Left ventricle myocardium superior (tissue), 1 donor: Measurements from ENCODE around the gene TMSB4X. TPM values are rescaled to one million over a fixed set of nuclear protein-coding genes. Genes with fewer than 3 reads are reported as not detected.
A peak's percentile ranks its signal among the peaks of the same experiment; 100 is the strongest.

Experiments
- ATAC-seq: fragments of 200-7000 bp; cut with Tn5 transposase; one replicate; pipeline ENCODE4 v1.9.1; 2020; ENCODE audit warnings: mild to moderate bottlenecking, moderate library complexity
- DNase-seq: peaks from one replicate; pipeline ENCODE4 v3.0.0-alpha.2; 2020
- intact Hi-C: fragments of 100-400 bp; cut with micrococcal nuclease; formaldehyde crosslinking; loops from one replicate; pipeline ENCODE4 v1.11.0; 2022
- total RNA-seq: library from RNA; stranded (reverse); fragmentation: NEBNext Ultra II Directional; extraction: Animal tissue kit (Norgen Biotek cat#: 25700); gene quantifications from one replicate; pipeline ENCODE4 v1.2.1, GENCODE V29; 2021
- donor health status: DM: no; HTN: yes; CAD: no; lungs with severe emphysema.

Gene TMSB4X
- total RNA-seq, 1 donor from 2014 or later = 942 TPM

- intact Hi-C loops = no loop called here
- DNase-seq = no peak
- ATAC-seq = no peak
Observed at GRCh38 chrX:12987340-12987739, 12.4 kb downstream of the TMSB4X start.

- intact Hi-C loops = no loop called here
- ATAC-seq (no peak), DNase-seq (no peak)
Observed at GRCh38 chrX:12987900-12988594, 13.1 kb downstream of the TMSB4X start.

- peak; percentile 60 for ATAC-seq
- intact Hi-C loops = no loop called here
Observed at GRCh38 chrX:12988797-12989196, 13.9 kb downstream of the TMSB4X start.

DNA sequence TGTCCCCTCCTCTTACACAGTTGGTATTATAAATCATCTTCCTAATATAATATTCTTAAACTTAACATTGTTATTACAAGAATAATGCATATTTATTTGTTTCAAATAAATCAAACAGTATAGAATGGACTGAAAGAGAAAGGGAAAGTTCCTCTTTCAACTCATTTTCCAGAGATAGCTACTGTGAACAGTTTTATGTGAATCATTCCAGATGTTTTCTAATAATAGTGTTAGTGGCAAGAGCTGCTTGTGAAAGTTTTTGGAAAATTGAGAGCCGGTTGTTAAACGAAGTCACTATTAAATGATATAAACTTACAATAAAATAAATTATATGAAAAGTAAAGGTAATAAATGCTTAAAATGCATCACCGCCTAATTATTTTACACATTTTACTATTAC, 14.6 kb downstream of the TMSB4X start:
- ATAC-seq (no peak), DNase-seq (no peak)
- intact Hi-C loops = no loop called here

More at GRCh38 chrX:12988797-12989196, 13.9 kb downstream of the TMSB4X start:
- no peak for DNase-seq

GRCh38 chrX:12991575-12991974, 16.7 kb downstream of the TMSB4X start:
- intact Hi-C loops = no loop called here
- DNase-seq (no peak), ATAC-seq (no peak)

DNA sequence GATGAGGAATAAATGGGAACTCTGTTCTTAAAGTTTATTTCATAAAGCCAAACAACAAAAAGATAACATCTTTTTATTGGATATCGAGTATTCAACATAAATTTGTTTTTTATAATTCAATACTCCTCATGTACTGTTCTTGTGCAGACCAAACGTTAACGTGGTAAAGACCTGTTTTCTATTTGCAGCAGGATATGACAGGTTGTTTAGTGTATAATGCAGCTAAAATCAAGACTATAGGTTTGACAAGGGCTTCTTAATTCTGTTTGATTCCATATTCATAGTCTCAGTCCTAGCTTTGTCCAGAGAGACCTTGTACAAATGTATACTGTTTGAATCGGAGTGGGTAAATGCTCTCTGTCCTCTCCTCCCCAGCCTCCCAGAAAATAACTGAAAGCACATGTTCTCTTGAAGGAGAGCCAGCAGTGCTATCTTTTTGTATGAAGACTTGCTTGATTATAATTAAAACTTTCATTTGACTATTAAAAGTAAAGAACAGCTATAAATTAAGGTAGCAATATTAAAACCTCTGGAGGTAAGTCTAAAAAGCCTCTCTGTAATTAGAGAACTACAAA, 17.7 kb downstream of the TMSB4X start:
- ATAC-seq = no peak
- intact Hi-C loops = no loop called here
- no peak for DNase-seq

- ATAC-seq = no peak
- no peak for DNase-seq
- intact Hi-C loops = no loop called here
Observed at GRCh38 chrX:12993826-12994225, 18.9 kb downstream of the TMSB4X start.

DNA sequence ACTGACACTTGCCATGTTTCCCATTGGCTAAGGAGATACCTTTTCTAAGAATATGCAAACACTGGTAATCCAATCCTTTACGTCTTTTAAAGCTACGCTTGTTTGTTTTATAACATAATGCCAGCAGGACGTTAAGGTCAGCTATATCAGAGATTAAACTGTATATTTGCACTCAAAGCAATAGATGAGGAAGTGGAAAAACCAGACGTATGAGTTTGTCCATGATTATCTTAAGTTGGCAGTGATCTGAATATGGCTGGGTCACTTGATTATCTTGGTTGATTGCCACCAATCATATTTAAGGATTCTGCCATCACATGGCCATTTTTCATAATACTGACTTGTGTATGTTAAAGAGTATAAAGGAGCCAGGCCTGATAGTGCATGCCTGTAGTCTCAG, 19.4 kb downstream of the TMSB4X start:
- ATAC-seq (no peak), DNase-seq (no peak)
- intact Hi-C loops = no loop called here

DNA sequence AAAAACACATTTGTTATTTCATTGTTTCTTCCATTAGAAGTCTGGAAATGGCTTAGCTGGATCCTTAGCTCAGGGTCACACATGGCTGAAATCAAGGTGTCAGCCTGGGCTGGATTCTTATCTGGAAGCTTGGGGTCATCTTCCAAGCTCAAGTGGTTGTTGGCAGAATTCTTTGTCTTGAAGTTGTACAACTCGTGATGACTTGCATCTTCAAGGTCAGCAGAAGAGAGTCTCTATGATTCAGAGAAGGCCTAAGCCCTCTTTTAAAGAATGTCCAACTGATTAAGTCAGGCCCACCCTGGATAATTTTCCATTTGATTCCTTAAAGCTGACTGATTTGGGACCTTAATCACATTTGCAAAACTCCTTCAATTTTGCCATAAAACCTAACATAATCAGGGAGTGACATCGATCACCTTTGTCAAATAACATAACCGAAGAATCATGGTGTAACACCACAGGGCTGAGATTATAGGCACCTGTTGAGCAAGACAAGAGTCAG, 22.1 kb downstream of the TMSB4X start:
- DNase-seq = no peak
- no peak for ATAC-seq
- intact Hi-C loops = no loop called here

DNA sequence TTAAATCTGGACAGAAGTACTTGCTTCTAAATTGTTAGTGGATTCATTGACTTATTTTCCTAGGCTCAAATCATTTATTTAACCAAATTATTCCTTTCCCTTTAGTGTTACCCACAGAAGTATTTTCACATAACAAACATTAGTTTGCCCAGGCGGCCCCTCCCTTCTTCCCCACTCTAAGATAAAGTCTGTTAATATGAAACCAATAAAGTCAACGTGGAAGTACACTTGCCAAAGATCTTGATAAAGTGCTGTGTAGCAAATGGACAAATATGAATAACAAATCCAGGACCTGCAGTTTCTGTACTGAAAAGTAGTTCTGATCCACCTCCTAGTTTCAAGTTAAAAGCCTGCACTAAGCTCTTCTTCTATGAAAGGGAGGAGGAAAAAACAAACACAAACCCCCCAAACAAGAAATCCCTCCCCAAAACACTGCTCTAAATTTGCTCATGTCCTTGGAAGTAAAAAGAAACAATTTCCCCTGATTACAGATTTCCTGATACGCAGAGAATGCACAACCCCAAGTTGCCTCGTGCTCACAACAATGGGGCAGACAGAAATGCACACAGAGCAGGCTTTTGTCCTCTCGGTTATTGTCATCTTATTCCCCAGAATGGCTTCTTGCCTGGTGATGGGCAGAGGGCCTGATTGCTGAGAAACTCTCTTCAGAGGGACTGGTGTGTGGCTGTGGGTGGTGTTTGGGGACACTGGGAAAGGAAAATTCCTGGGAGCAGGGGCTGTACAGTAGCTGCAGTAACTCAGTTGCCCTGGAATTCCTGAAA, 23.2 kb downstream of the TMSB4X start:
- ATAC-seq = no peak
- no peak for DNase-seq
- intact Hi-C loops = no loop called here

DNA sequence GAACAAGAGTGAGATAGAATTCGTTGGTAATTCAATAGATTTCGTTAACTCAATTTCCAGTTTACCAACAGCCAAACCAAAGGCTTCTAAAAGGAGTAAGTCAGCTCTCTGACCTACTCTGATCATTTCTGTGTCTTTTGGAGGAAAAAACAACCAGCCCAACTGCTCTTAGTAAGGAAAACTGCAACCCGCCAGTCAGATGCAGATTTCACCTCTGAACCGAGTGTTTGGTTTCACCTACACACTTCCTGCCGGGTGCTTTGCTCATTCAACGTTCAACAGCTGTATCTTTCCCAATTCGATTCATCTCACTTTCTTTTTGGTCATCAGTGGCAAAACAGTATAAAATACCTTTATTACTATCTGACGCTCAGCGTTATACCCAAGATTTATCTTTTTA, 24.5 kb downstream of the TMSB4X start:
- no peak for DNase-seq
- ATAC-seq = no peak
- intact Hi-C loops = no loop called here

GRCh38 chrX:13000301-13000811, 25.4 kb downstream of the TMSB4X start:
- DNase-seq = no peak

GRCh38 chrX:13001097-13001496, 26.2 kb downstream of the TMSB4X start:
- DNase-seq (no peak), ATAC-seq (no peak)
- intact Hi-C loops = no loop called here

More at GRCh38 chrX:13000301-13000811, 25.4 kb downstream of the TMSB4X start:
- peak; percentile 55 for ATAC-seq
- intact Hi-C loops = no loop called here

- ATAC-seq = no peak
- DNase-seq = no peak
- intact Hi-C loops = no loop called here
Observed at GRCh38 chrX:13001961-13002671, 27.2 kb downstream of the TMSB4X start.

DNA sequence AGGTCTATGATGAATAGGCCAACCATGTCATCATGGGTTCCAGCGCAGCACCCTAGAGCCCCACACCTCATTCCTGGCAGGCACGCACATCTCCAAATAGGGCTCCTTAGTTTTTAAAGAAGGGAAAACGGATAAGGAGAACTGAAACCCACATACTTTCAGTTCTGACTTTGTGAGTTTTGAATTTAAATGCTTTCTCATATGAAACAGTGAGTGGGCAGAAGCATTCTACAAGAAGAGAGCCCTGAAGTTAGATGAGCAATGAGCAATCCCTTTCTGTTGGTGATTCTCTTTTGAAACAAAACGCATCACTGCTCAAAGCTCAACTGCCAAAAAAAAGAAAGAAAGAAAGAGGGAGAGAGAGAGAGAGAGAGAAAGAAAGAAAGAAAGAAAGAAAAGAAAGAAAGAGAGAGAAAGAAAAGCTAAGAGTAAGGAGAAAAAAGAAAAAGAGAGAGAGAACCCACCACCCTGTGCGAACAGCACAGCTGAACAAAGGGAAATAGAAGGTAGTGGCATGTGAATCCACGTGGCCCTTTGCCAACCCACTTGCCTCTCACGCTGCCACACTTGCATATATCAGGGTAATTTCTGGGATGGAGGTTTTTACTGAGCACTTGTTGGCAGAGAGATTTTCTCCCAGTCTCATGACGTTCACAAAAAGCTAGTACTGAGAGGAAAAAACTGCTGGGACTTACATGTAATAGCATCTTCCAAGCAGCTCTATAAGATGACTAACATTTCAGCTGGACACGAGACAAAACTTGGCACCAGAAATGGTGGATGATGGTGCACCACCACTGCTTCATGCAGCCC, 31.0 kb downstream of the TMSB4X start:
- DNase-seq (no peak), ATAC-seq (no peak)
- intact Hi-C loops = no loop called here

DNA sequence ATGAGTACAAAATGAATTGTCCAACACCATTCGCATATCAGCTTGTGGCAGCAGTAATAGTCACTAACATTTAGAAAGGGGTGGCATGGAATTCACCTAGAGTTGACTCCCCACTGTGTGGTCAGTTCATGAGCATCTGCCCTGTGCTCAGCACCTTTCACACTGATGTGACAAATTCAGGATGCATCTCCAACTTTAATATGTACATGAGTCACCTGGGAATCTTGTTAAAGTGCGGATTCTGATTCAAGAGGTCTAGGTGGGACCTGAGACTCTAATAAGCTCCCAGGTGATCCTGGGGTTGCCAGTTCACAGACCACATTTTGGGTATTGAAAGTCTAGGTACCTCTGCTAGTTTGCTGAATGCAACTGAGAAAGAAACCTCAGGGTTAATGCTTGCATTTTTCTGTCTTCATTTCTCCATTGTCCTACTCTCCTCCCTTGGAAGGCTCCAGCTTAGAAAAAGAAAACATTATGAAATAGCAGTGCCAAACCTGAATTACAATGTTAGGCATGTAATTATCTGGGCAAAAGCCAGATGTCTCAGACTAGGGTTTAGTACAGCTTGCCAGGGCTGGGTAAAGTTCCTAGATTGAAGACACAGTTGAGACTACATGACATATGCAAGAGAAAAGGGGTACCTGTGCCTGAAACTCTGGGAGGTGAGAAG, 32.7 kb downstream of the TMSB4X start:
- intact Hi-C loops = no loop called here
- ATAC-seq (peak; percentile 58), DNase-seq (no peak)

- no peak for ATAC-seq
- intact Hi-C loops = no loop called here
Observed at GRCh38 chrX:13008189-13008533, 33.3 kb downstream of the TMSB4X start.

GRCh38 chrX:13008851-13009250, 33.9 kb downstream of the TMSB4X start:
- intact Hi-C loops = no loop called here
- no peak for DNase-seq
- no peak for ATAC-seq

More at GRCh38 chrX:13008189-13008533, 33.3 kb downstream of the TMSB4X start:
- DNase-seq = no peak
